ENCODE measurements around the gene PBX3.

PBX3 gene

DNA sequence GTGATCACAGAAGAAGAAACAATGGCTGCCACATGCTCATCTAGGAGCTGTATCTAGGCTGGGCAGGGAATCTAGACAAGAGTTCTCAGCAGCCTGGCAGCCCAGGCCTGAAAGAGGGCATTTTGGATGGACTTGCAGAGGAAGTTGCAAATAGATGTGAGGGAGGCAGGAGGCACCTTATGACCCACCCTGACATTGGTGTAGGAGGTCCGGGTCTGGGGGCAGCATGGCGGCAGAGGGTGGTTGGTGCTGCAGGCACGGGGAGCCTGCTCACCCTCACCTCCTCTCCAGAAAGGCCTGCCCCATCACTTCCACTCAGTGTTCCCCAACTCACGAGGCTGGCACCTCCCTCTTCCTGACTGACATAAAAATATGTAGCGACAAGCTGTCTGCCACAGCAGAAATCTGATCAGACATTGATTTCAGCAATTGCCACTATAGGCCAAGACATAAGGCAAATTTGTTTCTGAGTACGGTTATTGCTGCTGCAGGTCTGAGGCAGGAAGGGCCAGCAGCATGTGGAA is 217.6 kb downstream of the PBX3 start:
- H3K4me1 ChIP-seq (ENCODE audit: insufficient read depth, low read length, poor library complexity, severe bottlenecking): no peaks in the 10 kb centered on the region
- no peaks in the 10 kb centered on the region for H3K9me2 ChIP-seq (replicated peaks; ENCODE audit: low read depth, low read length)
- H2AFZ ChIP-seq (ENCODE audit: low read length): no peak overlapping the region
- no peaks in the 10 kb centered on the region for H4K20me1 ChIP-seq (ENCODE audit: insufficient read depth, low read length, poor library complexity, severe bottlenecking)
- no peak overlapping the region for H3K4me3 ChIP-seq (ENCODE audit: low read length, poor library complexity, severe bottlenecking)
- no peaks in the 10 kb centered on the region for H3F3A ChIP-seq (ENCODE audit: low read depth)
- no peak overlapping the region for H3K9ac ChIP-seq (ENCODE audit: low read depth, low read length, poor library complexity, severe bottlenecking)
- H3K79me2 ChIP-seq (ENCODE audit: insufficient read depth, low read length): no peaks in the 10 kb centered on the region
- TF ChIP-seq, protein P1, sequence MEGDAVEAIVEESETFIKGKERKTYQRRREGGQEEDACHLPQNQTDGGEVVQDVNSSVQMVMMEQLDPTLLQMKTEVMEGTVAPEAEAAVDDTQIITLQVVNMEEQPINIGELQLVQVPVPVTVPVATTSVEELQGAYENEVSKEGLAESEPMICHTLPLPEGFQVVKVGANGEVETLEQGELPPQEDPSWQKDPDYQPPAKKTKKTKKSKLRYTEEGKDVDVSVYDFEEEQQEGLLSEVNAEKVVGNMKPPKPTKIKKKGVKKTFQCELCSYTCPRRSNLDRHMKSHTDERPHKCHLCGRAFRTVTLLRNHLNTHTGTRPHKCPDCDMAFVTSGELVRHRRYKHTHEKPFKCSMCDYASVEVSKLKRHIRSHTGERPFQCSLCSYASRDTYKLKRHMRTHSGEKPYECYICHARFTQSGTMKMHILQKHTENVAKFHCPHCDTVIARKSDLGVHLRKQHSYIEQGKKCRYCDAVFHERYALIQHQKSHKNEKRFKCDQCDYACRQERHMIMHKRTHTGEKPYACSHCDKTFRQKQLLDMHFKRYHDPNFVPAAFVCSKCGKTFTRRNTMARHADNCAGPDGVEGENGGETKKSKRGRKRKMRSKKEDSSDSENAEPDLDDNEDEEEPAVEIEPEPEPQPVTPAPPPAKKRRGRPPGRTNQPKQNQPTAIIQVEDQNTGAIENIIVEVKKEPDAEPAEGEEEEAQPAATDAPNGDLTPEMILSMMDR (conservative IDR thresholded peaks at IDR 0.05; ENCODE audit: low read length): no peak
- TF ChIP-seq EZH2phosphoT487 (IDR thresholded peaks at IDR 0.05; ENCODE audit: borderline replicate concordance): no peak
- H3K4me2 ChIP-seq (ENCODE audit: low read depth, low read length, poor library complexity, severe bottlenecking): no peak overlapping the region
- no peaks in the 10 kb centered on the region for H3K9me3 ChIP-seq (ENCODE audit: insufficient read depth, low read depth, low read length)
- H3K36me3 ChIP-seq (ENCODE audit: insufficient read depth, low read length): peaks cover 64% of the 10 kb centered on the region; the same call in 1 of the 2 replicates
- H3K27me3 ChIP-seq (ENCODE audit: insufficient read depth, low read length, poor library complexity, severe bottlenecking): no peaks in the 10 kb centered on the region

DNA sequence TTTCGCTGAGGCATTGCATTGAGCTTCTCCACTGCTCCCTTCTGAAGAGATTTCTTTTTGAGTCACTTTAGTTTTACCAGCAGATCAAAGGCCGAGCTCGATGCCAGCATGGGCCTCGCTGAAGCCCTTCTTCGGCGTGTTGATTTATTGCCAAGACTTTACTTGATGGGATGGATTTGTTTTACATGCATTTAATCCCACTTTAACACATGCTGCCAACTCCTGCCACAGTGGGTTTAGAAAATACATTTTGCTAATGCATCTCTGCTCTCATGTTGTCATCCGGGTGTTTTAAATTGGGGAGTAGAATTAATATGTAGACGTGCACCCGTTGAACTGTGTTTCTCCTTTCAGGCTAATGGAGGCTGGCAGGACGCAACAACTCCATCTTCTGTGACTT is 218.3 kb downstream of the PBX3 start:
- H4K20me1 ChIP-seq (ENCODE audit: insufficient read depth, low read length, poor library complexity, severe bottlenecking): no peaks in the 10 kb centered on the region
- H3K27me3 ChIP-seq (ENCODE audit: insufficient read depth, low read length, poor library complexity, severe bottlenecking): no peaks in the 10 kb centered on the region
- H3K79me2 ChIP-seq (ENCODE audit: insufficient read depth, low read length): no peaks in the 10 kb centered on the region
- no peaks in the 10 kb centered on the region for H3K9me3 ChIP-seq (ENCODE audit: insufficient read depth, low read depth, low read length)
- no peak overlapping the region for H3K4me3 ChIP-seq (ENCODE audit: low read length, poor library complexity, severe bottlenecking)
- TF ChIP-seq EZH2phosphoT487 (IDR thresholded peaks at IDR 0.05; ENCODE audit: borderline replicate concordance): no peak
- TF ChIP-seq, protein P1 (conservative IDR thresholded peaks at IDR 0.05; ENCODE audit: low read length): no peak
- no peaks in the 10 kb centered on the region for H3F3A ChIP-seq (ENCODE audit: low read depth)
- H2AFZ ChIP-seq (ENCODE audit: low read length): no peak overlapping the region
- H3K36me3 ChIP-seq (ENCODE audit: insufficient read depth, low read length): peaks cover 60% of the 10 kb centered on the region; the same call in 1 of the 2 replicates
- H3K4me2 ChIP-seq (ENCODE audit: low read depth, low read length, poor library complexity, severe bottlenecking): no peak overlapping the region
- H3K9me2 ChIP-seq (replicated peaks; ENCODE audit: low read depth, low read length): no peaks in the 10 kb centered on the region
- H3K9ac ChIP-seq (ENCODE audit: low read depth, low read length, poor library complexity, severe bottlenecking): no peak overlapping the region
- no peaks in the 10 kb centered on the region for H3K4me1 ChIP-seq (ENCODE audit: insufficient read depth, low read length, poor library complexity, severe bottlenecking)

DNA sequence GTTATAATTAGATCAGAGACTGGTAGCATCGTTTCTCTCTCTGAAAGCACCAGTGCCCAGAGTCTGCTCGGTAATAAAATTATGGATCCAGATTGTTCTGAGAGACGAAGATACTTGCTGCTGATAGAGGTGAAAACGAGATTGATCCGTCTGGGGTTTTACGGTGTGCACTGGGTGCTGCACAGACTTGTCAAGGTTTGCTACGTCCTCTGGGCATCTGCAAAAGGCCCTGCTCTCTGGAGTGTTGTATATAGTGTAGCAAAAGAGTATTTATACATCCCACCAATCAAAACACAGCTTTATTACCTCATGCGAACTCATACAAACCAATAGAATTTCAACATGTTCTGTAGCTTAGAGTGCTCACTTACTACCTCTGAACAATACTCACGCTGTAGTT is 219.3 kb downstream of the PBX3 start:
- Histone ChIP-seq H3K9me2 (replicated peaks; ENCODE audit: low read depth, low read length) (no peaks in the 10 kb centered on the region), H3F3A (ENCODE audit: low read depth) (no peaks in the 10 kb centered on the region), H4K20me1 (ENCODE audit: insufficient read depth, low read length, poor library complexity, severe bottlenecking) (no peaks in the 10 kb centered on the region), H3K9me3 (ENCODE audit: insufficient read depth, low read depth, low read length) (no peaks in the 10 kb centered on the region), H3K4me2 (ENCODE audit: low read depth, low read length, poor library complexity, severe bottlenecking) (no peak overlapping the region), H3K27me3 (ENCODE audit: insufficient read depth, low read length, poor library complexity, severe bottlenecking) (no peaks in the 10 kb centered on the region), H3K36me3 (ENCODE audit: insufficient read depth, low read length) (peaks cover 50% of the 10 kb centered on the region; the same call in 1 of the 2 replicates), H3K4me1 (ENCODE audit: insufficient read depth, low read length, poor library complexity, severe bottlenecking) (no peaks in the 10 kb centered on the region), H2AFZ (ENCODE audit: low read length) (no peak overlapping the region), H3K4me3 (ENCODE audit: low read length, poor library complexity, severe bottlenecking) (no peak overlapping the region), H3K79me2 (ENCODE audit: insufficient read depth, low read length) (no peaks in the 10 kb centered on the region), H3K9ac (ENCODE audit: low read depth, low read length, poor library complexity, severe bottlenecking) (no peak overlapping the region)
- TF ChIP-seq EZH2phosphoT487 (IDR thresholded peaks at IDR 0.05; ENCODE audit: borderline replicate concordance): no peak
- TF ChIP-seq, protein P1 (conservative IDR thresholded peaks at IDR 0.05; ENCODE audit: low read length): no peak
